ENCODE measurements around the gene SLCO2B1.

DNA sequence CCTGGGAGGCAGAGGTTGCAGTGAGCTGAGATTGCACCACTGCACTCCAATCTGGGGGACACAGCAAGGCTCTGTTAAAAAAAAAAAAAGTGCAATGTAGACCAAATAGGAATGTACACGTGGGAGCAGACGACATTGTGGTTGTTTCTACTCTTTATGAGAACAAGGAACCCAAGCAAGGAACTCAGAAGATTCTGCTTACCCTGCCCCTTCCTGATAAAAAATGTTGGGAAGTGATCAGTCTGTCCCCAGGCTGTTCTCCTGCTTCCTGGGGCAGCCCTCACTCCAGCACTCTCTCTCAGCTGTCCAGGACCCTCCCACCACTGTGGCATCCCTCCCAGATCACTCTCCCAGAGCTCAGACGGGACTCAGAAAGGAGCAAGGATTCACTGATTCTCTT lies 31.8 kb downstream of the SLCO2B1 start:
- TF ChIP-seq FOXJ3 (CRISPR knock-in tag; IDR thresholded peaks at IDR 0.05; ENCODE audit: borderline replicate concordance) (no peak), CREB1 (CRISPR knock-in tag; IDR thresholded peaks at IDR 0.05) (no peak), ESRRA (CRISPR knock-in tag; IDR thresholded peaks at IDR 0.05; ENCODE audit: borderline replicate concordance) (no peak), USF1 (CRISPR knock-in tag; IDR thresholded peaks at IDR 0.05) (no peak), ZNF232 (CRISPR knock-in tag; IDR thresholded peaks at IDR 0.05) (no peak), ELF4 (CRISPR knock-in tag; IDR thresholded peaks at IDR 0.05; ENCODE audit: low read depth) (no peak), NR2C2 (CRISPR knock-in tag; IDR thresholded peaks at IDR 0.05) (no peak), ZNF416 (CRISPR knock-in tag; IDR thresholded peaks at IDR 0.05) (no peak), ZNF423 (CRISPR knock-in tag; IDR thresholded peaks at IDR 0.05) (no peak), ATF2 (CRISPR knock-in tag; IDR thresholded peaks at IDR 0.05; ENCODE audit: borderline replicate concordance, low read depth) (no peak), MAX (CRISPR knock-in tag; IDR thresholded peaks at IDR 0.05) (no peak)
- TF ChIP-seq, protein P1, sequence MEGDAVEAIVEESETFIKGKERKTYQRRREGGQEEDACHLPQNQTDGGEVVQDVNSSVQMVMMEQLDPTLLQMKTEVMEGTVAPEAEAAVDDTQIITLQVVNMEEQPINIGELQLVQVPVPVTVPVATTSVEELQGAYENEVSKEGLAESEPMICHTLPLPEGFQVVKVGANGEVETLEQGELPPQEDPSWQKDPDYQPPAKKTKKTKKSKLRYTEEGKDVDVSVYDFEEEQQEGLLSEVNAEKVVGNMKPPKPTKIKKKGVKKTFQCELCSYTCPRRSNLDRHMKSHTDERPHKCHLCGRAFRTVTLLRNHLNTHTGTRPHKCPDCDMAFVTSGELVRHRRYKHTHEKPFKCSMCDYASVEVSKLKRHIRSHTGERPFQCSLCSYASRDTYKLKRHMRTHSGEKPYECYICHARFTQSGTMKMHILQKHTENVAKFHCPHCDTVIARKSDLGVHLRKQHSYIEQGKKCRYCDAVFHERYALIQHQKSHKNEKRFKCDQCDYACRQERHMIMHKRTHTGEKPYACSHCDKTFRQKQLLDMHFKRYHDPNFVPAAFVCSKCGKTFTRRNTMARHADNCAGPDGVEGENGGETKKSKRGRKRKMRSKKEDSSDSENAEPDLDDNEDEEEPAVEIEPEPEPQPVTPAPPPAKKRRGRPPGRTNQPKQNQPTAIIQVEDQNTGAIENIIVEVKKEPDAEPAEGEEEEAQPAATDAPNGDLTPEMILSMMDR (IDR thresholded peaks at IDR 0.05) = no peak
- TF ChIP-seq, protein P2, sequence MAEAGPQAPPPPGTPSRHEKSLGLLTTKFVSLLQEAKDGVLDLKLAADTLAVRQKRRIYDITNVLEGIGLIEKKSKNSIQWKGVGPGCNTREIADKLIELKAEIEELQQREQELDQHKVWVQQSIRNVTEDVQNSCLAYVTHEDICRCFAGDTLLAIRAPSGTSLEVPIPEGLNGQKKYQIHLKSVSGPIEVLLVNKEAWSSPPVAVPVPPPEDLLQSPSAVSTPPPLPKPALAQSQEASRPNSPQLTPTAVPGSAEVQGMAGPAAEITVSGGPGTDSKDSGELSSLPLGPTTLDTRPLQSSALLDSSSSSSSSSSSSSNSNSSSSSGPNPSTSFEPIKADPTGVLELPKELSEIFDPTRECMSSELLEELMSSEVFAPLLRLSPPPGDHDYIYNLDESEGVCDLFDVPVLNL (CRISPR knock-in tag; IDR thresholded peaks at IDR 0.05; ENCODE audit: borderline replicate concordance, low read depth) = no peak
- TF ChIP-seq, protein P3, sequence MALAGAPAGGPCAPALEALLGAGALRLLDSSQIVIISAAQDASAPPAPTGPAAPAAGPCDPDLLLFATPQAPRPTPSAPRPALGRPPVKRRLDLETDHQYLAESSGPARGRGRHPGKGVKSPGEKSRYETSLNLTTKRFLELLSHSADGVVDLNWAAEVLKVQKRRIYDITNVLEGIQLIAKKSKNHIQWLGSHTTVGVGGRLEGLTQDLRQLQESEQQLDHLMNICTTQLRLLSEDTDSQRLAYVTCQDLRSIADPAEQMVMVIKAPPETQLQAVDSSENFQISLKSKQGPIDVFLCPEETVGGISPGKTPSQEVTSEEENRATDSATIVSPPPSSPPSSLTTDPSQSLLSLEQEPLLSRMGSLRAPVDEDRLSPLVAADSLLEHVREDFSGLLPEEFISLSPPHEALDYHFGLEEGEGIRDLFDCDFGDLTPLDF (CRISPR knock-in tag; IDR thresholded peaks at IDR 0.05) = no peak
